SK-N-MC (cell line): Measurements from ENCODE around the gene RAPGEF2.

ENCODE experiments used
- EZH2 ChIP-seq: fragments of 200-600 bp; sonication (generic); IDR thresholded peaks from one replicate; pipeline ENCODE4 v1.6.1; 2017; ENCODE audit warnings: antibody characterized with exemption
- FOXP2 ChIP-seq: optimal IDR thresholded peaks from 2 replicates; pipeline ENCODE3; 2011; ENCODE audit warnings: mild to moderate bottlenecking, moderate library complexity; ENCODE audit not compliant: insufficient read depth; ENCODE audit errors: extremely low read length, control extremely low read depth
- POLR2AphosphoS5 ChIP-seq: IDR thresholded peaks from 2 replicates; pipeline ENCODE4 v1.6.1; 2012; ENCODE audit warnings: mild to moderate bottlenecking, low read depth, low read length, borderline replicate concordance

GRCh38 chr4:159102622-159103383 is at the start of gene RAPGEF2:
- TF ChIP-seq POLR2AphosphoS5: peak; percentile 75
- TF ChIP-seq EZH2: no peak
- peak; percentile 50 for TF ChIP-seq FOXP2
